CD4-positive, alpha-beta T cell treated with Interleukin-10 for 1 hour (primary cell): ENCODE measurements around the gene PLCB4.

Source experiments
- DNase-seq: peaks from one replicate; pipeline ENCODE4 v3.0.0-alpha.2; 2020

PLCB4 gene

DNA sequence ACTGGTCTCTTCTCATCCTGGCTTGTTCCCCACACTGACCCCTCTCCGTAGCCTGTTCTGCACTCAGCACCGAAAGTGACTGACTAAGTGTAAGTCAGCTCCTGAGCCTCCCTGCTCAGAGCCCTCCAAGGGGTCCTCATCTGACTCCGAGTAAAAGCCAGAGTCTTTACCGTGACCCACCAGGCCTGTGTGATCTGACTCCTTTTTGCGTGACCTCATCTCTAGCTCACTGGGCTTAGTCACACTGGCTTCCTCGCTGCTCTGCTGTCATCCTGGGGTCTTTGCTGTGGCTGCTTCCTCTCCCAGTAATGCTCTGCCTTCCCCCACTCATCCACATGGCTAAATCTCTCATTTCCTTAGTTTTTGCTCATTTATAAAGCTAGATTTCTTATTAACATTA, 116.6 kb downstream of the PLCB4 start:
- no peak for DNase-seq

- DNase-seq: no peak
These were observed 117.5 kb downstream of the PLCB4 start for GRCh38 chr20:9186396-9186795.

- no peak for DNase-seq
These were observed 126.1 kb downstream of the PLCB4 start for GRCh38 chr20:9195031-9195430.

DNA sequence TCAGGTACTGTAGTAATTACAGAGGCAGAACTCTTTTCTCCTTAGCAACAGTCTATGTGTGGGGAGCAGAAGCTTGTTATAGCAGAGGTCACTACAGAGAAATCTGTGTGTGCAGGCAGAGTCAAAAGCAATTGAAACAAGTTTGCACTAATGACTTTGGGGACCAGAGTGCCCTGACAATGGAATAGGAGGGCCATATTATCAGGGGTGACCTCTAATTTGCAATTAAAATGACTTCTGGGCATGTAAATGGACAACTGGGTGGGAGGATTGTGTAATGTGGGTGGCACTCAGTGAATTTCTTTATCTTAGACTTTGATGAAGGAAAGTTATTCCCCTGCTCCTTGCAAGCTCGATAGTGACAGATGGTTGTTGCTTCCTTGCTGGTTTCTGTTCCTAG, 127.2 kb downstream of the PLCB4 start:
- no peak for DNase-seq

DNA sequence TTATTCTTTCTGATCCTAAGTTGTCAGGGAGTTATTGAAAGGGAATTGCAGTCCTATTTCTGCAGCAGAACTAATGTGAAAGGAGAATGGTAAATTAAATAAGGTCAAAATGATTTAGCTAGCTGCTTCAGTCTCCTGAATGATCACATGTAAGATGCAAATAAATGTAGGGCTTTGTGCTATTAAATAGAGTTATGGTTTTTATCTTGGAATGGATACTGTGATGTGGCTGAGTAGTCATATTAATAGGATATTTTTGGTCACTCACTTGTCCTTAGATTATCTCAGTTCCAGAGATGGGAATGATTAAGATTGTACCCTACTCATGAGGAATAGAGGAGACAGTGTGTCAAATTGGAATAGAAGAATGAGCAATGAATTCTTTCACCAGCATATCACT, 129.6 kb downstream of the PLCB4 start:
- no peak for DNase-seq

DNA sequence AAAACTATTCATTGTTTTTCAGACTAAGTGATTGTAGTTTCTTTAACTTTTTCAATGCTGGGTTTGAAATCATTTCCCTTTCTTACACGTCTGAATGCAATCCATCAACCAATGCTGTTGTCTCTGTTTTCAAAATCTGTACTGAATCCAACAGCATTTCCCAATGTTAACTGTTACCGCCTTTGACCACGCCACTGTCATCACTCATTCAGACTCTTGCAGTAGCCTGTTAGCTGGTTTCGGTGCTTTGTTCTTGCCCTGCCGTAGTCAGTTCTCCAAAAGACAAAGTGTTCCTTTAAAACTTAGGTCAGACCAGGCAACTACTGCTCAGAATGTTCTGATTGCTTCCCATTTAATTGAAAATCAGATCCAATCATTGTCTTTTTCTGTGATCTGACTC, 131.3 kb downstream of the PLCB4 start:
- no peak for DNase-seq

DNA sequence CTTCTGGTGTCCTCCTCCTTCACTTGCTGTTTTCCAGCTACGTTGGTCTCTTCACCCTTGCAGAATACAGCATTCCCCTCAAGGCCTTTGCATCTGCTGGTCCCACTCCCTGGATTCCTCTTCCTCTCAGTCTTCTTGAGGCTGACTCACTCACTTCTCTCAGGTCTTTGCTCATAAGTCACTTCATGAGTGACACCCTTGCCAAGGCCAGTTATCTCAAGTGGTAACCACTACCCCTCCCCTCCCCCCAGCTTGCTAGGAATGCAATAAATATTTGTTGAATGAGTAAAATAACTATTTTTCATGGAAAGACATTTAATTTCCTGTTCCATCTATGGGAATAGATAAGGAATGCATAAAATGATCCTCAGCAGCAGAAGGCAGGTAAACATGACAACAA, 131.7 kb downstream of the PLCB4 start:
- DNase-seq: no peak

GRCh38 chr20:9202420-9203080, 133.7 kb downstream of the PLCB4 start:
- DNase-seq: no peak

- DNase-seq: no peak
These were observed 134.2 kb downstream of the PLCB4 start for GRCh38 chr20:9203081-9203447.

DNA sequence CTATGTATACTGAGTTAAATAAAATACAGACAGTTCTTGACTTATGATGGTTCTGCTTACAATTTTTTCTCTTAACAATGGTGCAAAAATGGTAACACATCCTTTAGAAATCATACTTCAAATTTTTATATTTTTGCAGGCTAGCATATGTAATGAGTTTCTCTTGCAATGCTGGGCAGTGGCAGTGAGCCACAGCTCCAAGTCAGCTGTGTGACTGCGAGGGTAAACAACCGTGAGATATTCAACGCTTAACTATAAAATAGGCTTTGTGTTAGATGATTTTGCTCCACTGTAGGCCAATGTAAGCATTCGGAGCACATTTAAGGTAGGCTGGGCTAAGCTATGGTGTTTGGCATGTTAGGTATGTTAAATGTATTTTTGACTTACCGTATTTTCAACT, 136.1 kb downstream of the PLCB4 start:
- no peak for DNase-seq

GRCh38 chr20:9206486-9206885, 137.6 kb downstream of the PLCB4 start:
- no peak for DNase-seq

GRCh38 chr20:9207253-9207652, 138.4 kb downstream of the PLCB4 start:
- no peak for DNase-seq

DNA sequence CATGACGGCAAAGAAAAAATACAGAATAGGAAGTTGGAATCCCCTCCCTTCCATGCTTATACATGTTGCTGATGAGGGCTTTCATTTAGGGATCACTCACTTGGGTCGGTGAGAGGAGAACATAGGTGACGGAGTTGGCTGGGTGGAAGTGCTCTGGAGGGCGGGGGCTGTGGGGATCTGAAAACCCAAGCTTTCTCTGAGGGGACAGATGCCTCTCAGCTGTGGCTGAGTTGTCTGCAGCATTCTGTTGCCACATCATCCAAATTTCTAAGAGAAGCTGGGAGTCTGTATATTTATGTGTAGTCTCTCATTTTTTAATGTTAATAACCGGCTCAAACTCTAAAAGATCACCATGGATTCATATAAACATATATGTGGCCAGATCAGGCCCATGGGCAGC, 141.5 kb downstream of the PLCB4 start:
- DNase-seq: no peak

DNA sequence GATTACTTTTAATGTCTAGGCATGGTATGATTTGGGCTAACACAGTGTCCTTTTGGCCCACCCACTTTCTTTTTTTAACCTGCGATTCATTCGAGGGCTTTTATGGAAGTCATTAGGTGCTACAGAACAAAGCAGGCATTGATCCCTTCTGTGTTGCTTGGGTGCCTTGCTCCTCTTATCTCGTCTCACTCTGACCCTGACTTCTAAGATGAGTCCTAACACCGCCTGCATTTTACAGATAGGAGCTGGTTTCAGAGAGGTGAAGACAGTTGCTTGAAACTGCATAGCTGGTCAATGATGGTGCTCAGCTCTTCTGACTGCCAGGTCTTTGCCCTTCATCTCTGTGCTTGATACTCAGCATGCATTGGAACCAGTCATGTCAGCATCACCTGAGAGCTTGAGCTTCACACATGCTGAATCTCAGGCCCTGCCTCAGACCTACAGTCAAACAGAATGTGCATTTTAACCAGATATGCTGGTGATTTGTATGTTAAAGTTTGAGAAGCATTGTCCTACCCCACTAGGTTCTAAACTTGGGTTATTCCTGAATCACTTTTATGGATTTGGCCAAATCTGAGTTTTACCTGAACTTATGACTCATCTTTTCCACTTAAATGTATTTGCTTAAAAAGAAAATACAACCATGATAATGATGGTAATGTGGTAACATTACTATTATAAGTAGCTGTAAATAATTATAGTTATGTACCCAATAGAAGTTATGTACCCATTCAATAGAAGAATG, 142.3 kb downstream of the PLCB4 start:
- DNase-seq: no peak

DNA sequence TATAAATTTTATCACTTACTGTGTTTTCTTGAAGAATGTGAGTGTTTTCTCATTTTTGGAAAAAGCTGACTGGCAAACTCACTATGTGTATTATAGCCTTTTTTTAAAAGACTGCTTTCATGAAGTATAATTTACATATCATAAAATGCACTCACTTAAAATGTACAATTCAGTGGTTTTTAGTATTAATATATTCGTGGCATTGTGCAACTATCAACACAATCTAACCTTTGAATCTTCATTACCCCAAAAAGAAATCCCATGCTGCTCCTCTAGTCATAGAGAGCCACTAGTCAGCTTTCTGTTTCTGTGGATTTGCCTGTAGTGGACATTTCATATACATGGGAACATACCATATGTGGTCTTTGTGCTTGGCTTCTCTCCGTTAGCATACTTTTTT, 143.8 kb downstream of the PLCB4 start:
- no peak for DNase-seq

DNA sequence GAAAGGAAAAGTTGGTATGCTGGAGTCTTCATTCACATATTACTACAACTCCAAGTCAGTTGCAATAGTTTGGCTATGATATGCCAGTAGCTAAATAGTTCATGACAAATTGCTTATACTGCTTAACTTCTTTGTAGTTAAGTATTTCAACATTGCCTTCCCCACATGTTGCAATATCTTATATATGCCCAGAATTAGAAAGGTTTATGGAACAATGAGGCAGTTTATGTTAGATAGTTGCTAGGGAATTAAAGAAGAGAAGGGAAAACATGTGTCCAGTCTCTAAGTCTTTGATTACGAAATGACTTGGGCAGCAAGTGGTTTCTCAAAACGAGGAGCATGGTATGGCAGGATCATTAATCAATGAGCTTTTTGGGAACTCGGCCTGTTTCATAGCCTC, 145.8 kb downstream of the PLCB4 start:
- no peak for DNase-seq

DNA sequence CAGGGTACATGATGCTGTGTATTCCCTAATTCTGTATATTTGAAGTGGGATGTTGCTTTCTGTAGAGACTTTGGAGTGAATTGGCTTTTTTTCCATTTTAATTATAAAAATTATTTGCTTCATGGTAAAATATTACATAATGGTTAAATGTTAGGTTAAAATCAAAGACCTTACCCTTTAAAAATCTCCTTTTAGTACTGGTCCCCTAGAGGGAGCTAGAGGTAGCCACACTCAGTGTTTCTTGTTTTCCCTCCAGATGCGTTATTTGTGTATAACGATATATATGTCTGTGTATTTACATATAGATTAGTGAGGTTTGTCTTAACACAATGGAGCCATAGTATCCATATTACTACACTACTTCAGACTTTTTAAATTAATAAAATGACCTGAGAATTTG, 146.7 kb downstream of the PLCB4 start:
- no peak for DNase-seq

DNA sequence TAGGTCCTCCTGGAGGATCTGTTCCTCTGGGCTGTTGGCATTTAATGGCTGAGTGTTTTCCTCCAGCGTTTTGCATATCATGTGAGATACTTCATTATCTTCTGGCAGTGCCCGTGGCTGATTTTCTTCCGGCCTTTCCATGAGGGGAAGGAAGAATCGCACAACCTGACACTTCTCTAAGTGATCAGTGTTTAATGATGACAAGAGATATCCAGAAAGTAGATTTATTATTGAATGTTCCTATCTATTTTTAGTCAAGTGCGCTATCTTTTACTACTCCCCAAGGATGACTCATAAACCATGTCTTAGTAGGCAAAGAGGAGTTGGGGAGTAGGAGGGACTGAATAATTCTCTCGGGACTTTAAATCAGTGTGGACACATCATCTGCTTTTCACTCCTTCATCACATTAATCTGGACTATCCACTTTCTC, 149.7 kb downstream of the PLCB4 start:
- no peak for DNase-seq

DNA sequence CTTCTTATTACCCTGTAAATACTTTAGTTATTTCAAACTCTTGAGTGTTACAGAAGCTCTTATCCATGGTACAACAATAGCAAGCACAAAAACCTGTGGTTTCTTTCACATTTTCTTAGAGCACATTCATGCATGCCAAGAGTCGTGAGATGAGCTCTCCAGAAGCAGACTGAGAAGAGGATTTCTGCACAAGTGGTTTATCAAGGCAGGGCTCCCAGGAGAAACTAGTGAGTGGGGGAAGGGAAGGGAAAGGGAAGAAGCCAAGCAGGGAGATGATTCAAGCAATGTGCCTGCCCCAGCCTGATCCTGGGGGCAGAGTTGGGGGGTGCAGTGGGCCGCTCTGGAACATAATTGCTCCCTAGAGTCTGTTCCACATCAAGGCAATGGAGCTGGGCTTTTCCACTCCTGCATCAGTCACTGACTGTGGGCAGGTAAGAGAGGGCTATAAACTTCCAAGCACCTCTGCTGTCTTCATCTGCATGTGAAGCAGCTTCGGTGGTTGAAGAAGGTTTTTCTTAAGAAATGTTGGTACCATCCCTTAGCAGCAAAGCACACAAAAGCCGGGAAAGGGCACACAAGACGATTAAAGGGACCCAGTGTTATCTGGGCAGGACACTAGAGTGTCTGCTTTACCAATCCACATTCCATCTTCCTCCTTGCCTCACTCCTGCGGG, 152.1 kb downstream of the PLCB4 start:
- DNase-seq: no peak

DNA sequence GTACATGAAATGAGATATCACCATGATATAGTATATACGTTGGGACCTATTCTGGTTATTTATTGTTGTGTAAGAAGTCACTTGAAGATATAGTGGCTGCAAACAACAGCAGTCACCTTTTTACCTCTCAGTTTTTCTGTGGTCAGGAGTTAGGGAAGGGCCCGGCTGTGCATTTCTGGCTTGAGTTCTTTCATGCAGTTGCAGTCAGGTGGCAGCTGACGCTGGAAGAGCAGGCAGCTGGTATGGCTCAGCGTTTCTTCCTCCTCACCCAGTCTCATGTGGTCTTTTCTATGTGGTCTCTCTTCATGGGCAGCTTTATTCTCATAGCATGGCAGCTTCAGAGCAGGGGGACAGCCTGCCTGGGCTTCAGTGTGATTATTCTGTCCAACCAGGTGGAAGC, 154.4 kb downstream of the PLCB4 start:
- no peak for DNase-seq

- DNase-seq: no peak
These were observed 157.0 kb downstream of the PLCB4 start for GRCh38 chr20:9225879-9226278.

GRCh38 chr20:9227896-9228615, 159.2 kb downstream of the PLCB4 start:
- DNase-seq: no peak

DNA sequence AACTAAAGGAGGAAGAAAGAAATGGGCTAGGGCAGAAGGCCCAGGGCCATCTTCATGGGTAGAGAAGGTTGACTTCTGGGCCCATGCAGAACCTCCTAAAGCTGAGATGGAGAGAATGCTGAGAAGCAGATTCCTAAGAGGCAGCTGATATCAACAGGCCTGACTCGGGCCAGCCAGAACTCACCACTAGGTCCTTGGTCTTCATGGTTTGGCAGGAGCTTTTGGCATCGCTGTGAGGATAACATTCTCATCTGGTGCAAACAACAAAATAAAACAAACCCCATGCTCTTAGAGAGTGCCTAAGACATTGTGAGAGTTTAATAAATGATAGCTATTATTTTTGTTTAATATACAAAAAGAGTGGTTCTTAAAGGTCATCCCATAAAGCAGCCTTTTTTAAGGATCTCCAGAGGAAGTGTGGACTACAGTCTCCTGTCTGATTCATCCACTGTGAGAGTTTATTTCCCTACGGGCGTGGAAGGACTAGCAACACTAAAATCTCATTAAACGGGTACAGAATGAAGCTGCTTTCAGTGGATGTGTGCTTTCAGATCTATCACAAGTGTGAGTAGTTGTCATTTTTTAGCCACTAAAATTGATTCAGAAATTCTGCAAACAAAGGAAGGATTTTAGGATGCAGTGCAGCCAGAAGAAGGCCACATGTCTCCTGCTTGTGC, 160.0 kb downstream of the PLCB4 start:
- DNase-seq: no peak
